NB4 (cell line): ENCODE results near the gene GPD1L.

Source experiments
- MAX ChIP-seq: IDR thresholded peaks from 2 replicates; pipeline ENCODE4 v1.6.1; 2011; ENCODE audit warnings: low read depth, low read length
- TF ChIP-seq, protein P1 (sequence below): IDR thresholded peaks from one replicate; pipeline ENCODE4 v1.5.1; 2012; ENCODE audit warnings: low read depth, low read length

DNA sequence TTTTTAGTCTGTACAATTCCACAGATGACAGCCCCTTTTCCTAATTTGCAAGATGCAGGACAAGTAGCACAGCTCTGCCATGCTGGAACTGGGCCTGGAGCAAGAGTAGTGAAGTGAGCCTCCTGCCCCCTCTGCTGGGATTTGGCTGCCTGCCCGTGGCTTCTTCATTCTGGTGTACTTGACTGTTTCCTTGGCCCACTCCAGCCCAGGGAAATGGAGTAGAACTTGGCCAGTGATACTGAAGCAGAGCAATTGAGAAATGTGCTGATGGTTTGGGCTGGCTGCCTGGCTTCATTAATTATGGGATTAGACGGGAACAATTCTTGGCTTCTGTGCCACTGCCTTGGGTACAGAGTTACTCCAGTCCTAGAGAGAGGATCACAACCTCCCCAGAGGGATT, 2.8 kb downstream of the GPD1L start:
- no peak for TF ChIP-seq MAX
- TF ChIP-seq, protein P1, sequence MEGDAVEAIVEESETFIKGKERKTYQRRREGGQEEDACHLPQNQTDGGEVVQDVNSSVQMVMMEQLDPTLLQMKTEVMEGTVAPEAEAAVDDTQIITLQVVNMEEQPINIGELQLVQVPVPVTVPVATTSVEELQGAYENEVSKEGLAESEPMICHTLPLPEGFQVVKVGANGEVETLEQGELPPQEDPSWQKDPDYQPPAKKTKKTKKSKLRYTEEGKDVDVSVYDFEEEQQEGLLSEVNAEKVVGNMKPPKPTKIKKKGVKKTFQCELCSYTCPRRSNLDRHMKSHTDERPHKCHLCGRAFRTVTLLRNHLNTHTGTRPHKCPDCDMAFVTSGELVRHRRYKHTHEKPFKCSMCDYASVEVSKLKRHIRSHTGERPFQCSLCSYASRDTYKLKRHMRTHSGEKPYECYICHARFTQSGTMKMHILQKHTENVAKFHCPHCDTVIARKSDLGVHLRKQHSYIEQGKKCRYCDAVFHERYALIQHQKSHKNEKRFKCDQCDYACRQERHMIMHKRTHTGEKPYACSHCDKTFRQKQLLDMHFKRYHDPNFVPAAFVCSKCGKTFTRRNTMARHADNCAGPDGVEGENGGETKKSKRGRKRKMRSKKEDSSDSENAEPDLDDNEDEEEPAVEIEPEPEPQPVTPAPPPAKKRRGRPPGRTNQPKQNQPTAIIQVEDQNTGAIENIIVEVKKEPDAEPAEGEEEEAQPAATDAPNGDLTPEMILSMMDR, result no peak
